GM12892 (cell line): Measurements from ENCODE around the gene LRRC4B.

Experiments
- DNase-seq: peaks from one replicate; pipeline ENCODE4 v3.0.0; 2011; ENCODE audit not compliant: insufficient read length
- FAIRE-seq: peaks from 2 replicates; lab custom pipeline; 2011; peaks lifted over from hg19 to GRCh38; lab: Jason Lieb, UNC
- POLR2A ChIP-seq: IDR thresholded peaks from 2 replicates; pipeline ENCODE4 v1.6.1; 2011; ENCODE audit warnings: low read depth, low read length, control low read depth
- POLR2AphosphoS5 ChIP-seq: IDR thresholded peaks from 2 replicates; pipeline ENCODE4 v1.6.1; 2011; ENCODE audit warnings: low read depth, low read length, control low read depth
- TAF1 ChIP-seq: IDR thresholded peaks from 2 replicates; pipeline ENCODE4 v1.6.1; 2011; ENCODE audit warnings: low read depth, mild to moderate bottlenecking, control low read depth, low read length, borderline replicate concordance

The LRRC4B gene

DNA sequence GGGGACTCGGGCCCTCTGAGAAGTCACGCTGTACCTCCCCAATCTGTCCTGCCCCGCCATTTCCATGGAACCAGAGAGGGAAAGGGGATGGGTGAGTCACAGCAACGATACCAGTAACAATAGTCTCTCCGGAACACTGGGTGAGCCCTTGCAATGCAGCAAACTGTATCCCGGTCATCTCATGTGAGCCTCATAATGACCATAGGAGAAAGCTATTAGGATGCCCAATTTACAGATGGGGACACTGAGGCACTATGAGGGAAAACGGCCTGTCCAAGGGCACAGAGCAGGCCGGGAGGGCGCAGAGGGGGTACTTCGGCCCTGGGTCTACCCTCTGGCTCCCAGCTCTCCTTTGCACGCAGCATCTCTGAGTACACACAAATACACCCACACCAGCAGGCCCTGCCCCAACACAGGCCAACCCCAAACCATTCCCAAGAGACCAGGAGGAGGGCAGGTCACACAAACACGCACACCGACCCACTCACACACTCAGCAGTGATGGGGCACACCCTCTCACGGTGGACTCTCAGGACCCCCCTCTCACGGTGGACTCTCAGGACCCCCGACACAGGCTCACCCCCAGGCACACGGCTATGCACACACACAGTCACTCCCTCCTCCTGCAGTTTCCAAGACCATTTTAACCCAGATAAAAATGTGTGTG is 18.2 kb downstream of the LRRC4B start:
- TF ChIP-seq POLR2A (no peak), POLR2AphosphoS5 (no peak), TAF1 (no peak)
- no peak for FAIRE-seq
- DNase-seq = no peak

DNA sequence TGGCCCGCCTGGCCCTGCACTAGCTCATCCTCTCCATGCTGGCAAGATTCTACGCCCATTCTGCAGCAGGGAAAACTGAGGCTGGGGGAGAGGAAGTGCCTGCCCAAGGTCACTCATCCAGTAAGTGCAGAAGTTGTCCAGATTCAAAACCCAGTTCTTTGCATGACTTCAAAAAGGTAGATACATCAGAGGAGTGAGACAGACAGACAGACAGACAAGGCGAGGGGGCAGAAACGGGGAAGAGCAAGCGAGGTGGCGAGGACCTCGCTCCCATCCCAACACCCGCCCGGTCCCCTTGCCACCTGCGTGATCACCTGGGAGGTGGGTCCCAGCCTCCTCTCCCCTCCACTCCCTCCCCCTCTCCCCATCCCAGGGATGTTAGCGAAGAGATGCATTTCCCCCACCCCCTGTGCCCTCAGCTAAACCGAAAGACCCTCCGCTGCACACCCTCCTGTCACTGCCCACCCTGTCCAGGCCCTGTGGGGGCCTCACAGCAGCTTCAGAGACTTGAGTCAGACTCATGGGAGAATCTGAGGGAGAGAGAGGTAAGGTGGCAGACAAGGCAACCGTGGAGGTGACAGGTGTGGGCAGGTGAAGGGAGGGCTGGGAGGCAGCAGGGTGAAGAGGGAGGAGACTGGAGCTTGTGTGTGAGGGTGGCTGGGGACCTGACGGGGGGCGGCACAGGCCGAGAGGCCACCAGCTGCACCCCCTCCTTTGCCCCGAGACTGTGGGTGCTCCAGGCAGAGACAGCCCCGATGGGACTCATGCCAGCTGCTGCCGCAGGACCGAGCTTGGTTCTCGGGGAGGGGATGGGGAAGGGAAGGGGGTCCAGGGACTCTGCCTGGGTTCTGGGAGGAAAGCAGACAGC is 18.9 kb downstream of the LRRC4B start:
- no peak for TF ChIP-seq POLR2AphosphoS5
- TF ChIP-seq POLR2A = no peak
- no peak for TF ChIP-seq TAF1
- DNase-seq (no peak), FAIRE-seq (no peak)

DNA sequence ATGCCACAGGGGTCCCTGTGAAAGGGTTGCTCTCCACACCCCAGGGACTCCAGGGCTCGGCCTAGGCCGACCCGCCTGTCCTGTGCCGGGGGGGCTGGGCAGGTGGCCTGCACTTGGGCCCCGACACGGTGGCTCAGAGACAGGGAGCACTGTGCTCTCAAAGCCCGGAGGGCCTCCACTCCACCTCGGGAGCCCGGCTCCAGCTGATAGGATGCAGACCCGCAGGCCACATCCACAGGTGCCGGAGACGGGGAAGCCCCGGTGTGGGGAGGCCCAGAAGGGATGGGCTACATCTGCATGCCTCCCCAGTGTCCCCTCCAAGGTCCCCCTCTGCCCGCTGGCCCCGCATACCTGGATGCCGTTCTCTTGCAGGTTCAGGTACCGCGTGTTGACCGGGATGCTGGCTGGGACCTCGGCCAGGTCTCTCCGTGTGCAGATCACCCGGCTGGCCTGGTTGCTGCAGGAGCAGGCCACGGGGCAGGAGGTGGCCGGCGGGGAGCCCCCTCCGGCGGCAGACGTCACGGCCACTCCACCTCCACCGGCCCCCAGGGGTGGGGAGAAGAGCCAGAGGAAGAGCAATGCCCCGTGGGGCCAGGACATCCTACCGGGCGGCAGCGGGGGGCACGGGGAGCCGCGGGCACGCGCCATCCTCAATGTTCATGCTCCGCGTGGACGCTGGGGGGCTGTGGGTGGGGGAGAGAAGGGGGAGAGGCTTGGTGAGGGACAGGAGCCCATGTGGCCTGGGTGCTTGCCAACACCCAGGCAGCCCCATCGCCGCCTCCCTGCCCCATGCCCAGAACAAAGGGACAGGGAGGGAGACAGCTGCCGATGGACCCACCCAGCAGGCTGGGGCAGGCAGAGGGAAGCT is 19.8 kb downstream of the LRRC4B start:
- DNase-seq (no peak), FAIRE-seq (no peak)
- TF ChIP-seq POLR2A = no peak
- TF ChIP-seq POLR2AphosphoS5 = no peak
- TF ChIP-seq TAF1 = no peak

DNA sequence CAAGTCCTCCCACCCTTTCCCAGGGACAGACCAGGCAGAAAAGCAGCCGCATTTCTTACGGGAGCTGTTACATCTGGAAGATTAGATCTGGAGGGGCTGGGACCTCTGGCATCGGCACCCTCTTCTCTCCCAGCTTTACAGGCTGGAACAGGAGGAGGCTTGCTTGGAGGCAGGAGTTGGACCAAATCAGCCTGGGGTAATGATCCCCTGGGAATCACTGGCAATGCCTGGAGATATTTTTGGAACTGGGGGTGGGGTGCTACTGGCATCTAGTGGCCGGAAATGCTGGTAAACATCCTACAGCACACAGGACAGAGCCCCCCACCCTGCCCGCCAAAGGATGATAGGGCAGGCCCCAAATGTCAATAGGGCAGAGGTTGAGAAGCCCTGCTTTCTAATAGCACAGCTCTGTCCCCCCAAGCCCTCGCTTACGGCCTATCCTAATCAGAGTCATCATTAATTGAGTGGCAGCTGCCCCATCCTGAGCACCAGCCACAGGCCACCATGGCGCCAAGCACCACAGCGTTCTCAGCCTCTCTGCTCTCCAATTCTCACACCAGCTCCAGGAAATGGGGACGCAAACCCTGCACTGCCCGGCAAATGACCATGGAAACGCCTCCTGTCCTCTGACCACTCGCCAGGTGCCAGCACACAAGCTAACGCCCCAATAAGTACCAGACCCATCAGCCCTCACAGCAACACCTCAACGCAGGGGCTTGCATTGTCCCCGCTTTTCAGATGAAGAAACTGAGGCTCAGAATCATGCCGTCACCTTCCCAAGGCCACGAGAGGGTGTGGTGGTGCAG is 20.6 kb downstream of the LRRC4B start:
- FAIRE-seq = no peak
- DNase-seq = no peak
- TF ChIP-seq POLR2A (no peak), POLR2AphosphoS5 (no peak), TAF1 (no peak)

DNA sequence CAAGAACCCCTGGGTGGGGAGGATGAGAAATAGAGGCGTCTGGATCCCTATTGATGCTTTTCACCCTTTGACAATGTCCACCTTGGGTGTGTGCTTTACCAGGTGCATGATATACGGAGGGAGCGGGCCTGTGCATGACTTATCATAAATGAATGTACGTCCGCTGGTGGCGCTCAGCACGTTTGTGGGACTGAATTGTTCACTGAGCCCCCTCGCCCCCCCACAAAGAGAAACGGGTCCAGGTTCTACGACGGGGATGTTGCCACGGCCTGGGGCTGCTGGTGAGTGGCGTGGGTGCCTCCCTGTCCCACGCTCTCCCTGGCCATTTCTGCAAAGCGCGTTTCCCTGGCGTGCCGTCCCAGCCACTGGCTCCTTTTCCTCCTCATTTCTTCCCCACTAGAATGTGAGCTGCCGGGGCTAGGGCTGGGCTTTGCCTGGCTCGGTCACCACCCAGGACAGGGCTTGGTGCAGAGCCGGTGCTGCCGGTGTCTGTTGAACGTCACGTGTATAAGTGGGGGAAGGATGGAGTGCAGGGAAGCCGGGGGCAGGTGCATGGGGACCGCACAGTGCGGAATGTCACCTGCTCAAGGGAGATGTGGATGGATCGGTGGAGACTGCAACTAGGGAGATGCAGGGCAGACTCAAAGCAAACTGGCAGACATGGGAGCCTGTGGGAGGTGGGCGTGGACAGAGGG is 21.6 kb downstream of the LRRC4B start:
- no peak for FAIRE-seq
- DNase-seq = no peak
- no peak for TF ChIP-seq TAF1
- TF ChIP-seq POLR2A = no peak
- no peak for TF ChIP-seq POLR2AphosphoS5

DNA sequence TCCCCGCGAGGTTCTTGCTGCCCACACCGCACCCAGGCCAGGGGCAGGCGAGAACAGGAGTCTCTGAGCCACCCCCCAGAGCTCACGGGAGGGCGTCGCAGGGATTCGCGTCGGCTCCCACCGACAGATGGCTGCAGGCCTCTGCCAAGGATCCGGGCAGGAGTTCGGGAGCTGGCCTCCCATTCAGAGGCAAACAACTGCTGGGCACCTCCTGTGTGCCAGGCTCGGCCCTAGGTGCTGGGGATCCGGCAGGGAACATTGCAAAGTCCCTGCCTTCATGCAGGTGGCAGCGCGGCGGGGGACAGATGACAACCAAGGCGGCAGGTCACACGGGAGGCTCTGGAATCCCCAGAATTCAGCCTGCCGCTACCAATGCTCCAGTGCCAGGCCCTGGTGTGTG is 25.3 kb downstream of the LRRC4B start:
- DNase-seq = no peak
- TF ChIP-seq TAF1 = no peak
- TF ChIP-seq POLR2A = no peak
- no peak for TF ChIP-seq POLR2AphosphoS5
- no peak for FAIRE-seq

DNA sequence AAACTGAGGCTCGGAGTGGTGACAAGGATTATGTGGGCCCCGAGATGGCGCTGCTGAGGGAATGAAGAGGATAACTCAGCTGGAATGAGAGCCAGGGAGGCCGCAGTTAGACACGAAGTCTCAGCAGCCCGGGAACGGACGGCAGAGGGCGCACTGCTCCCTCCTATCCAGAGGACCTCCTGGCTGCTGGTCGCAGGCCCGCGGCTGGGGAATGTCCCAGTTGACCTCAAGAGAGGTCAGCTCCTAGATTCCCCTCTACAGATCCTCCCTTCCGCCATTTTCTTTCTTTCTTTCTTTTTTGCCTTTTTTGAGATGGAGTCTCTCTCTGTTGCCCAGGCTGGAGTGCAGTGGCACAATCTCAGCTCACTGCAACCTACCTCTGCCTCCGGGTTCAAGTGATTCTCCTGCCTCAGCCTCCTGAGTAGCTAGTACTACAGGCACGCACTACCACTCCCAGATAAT is 30.4 kb downstream of the LRRC4B start:
- TF ChIP-seq POLR2A (no peak), TAF1 (no peak), POLR2AphosphoS5 (no peak)
- DNase-seq (peak; percentile 69), FAIRE-seq (no peak)

DNA sequence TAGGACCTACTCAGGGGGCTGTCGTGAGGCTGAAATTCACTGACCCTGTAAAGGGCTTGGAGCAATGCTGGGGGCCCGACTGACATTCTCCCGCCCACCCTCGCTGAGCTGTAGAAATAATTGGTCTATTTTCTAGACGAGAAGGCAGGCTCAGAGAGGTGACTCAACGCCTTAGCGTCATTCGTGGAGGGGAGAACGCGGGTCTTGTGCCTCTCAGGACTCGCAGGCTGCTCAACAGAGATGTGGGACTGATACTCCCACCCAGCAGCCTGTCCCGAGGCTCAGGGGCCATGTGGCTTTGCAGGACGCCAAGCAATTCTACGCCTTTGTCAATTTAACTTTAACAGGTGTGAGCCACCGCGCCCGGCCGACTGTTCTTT is 30.9 kb downstream of the LRRC4B start:
- TF ChIP-seq POLR2A = no peak
- no peak for TF ChIP-seq TAF1
- TF ChIP-seq POLR2AphosphoS5 = no peak
- no peak for DNase-seq
- no peak for FAIRE-seq

DNA sequence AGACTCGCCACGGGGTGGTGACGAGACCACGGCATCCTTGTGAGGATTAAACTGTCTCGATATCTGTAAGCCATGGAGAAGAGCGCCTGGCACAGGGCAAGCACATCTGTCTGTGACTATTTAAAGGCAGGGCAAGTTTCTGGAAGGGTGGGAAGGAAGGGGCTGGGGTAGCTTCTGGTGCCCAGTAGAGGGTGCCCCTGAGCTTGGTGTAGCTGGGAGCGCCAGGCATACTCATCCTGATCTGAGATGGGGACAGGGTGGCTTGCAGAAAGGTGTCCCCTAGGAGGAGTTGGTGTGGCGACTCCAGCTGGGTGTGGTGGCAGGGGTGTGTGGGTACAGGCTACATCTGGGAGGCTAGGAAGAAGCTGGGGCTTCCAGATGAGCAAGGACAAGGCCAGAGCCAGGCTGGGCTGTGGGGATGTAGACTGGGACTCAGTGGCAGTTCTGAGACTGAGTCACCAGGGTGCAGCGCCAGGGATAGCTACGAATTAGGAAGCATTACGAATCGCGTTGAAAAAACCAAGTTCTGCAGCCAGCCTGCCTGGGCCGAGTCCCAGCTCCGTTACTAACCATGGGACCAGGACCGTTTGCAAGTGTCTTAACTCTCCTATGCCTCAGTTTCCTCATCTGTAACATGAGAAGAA is 31.5 kb downstream of the LRRC4B start:
- FAIRE-seq (no peak), DNase-seq (no peak)
- TF ChIP-seq TAF1 (no peak), POLR2A (no peak), POLR2AphosphoS5 (no peak)

DNA sequence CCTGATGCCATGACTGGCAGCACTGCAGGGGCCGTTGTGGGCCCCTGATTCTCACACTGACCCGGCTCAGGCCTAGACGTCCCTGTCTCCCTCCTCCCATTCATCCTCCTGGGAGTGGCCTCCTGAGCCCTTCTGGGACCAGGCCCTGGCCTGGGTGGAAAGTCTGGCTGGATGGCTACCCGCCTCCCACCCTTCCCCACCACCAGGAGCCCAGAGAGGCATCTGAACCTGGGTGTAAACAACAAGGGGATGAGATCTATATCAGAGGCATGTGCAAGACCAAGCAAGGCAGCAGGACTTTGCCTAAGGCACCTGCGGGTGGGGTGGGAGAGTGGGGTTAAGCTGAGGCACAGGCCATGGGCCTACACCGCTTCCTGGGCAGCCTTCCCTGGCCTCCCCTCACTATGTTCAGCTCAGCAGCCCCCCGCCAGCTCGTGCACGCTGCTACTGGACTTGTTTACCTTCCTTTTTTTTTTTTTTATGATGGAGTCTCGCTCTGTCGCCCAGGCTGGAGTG is 32.5 kb downstream of the LRRC4B start:
- TF ChIP-seq POLR2AphosphoS5 (no peak), POLR2A (no peak), TAF1 (no peak)
- DNase-seq = no peak
- no peak for FAIRE-seq
